ENCODE results near the gene ACER2.
"Not testable (repeated sequence)": the region's sequence is repeated elsewhere in the genome, so short reads cannot be mapped to it uniquely, and the experiment has no call there.

ACER2 gene

GRCh38 chr9:19409401-19410194, 789 bp downstream of the ACER2 start:
- DNase-seq = no peak

GRCh38 chr9:19410195-19410503, 1.3 kb downstream of the ACER2 start:
- DNase-seq = no peak

DNA sequence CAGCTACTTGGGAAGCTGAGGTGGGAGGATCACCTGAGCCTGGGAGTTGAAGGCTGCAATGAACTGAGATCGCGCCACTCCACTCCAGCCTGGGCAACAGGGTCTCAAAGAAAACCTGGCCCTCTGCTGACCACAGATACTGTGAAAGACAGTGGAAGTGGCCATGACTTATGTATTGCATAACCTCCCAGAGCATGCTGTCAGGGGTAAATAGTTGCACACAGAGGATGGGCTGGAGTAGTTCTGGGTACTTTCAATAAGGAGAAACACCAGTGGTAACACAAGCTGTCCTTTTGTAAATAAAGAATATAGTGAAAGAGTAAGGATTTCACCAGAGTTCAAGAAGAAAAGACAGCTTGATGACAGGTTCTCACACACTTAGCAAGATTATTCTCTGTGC, 1.8 kb downstream of the ACER2 start:
- no peak for DNase-seq

GRCh38 chr9:19411316-19411715, 2.5 kb downstream of the ACER2 start:
- no peak for DNase-seq

GRCh38 chr9:19413456-19413855, 4.6 kb downstream of the ACER2 start:
- DNase-seq = not testable (repeated sequence)

GRCh38 chr9:19416143-19416542, 7.3 kb downstream of the ACER2 start:
- DNase-seq = no peak

DNA sequence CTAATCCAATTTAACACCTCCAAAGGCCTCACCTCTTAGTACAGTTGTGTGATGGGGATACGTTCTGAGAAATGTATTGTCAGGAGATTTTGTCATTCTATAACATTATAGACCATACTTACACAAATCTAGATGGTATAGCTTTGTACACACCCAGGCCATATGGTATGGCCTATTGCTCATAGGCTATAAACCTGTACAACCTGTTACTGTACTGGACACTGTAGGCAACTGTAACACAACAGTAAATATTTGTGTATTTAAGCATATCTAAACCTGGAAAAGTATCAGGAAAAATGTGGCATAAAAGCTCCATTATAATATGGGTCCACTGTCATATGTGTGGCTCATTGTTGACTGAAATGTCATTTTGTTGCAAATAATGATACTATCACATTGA, 12.1 kb downstream of the ACER2 start:
- no peak for DNase-seq

- DNase-seq = no peak
Measured at GRCh38 chr9:19423163-19423562, 14.4 kb downstream of the ACER2 start.

- no peak for DNase-seq
Measured at GRCh38 chr9:19424176-19424779, 15.5 kb downstream of the ACER2 start.

GRCh38 chr9:19429595-19429994, 20.8 kb downstream of the ACER2 start:
- DNase-seq = no peak

DNA sequence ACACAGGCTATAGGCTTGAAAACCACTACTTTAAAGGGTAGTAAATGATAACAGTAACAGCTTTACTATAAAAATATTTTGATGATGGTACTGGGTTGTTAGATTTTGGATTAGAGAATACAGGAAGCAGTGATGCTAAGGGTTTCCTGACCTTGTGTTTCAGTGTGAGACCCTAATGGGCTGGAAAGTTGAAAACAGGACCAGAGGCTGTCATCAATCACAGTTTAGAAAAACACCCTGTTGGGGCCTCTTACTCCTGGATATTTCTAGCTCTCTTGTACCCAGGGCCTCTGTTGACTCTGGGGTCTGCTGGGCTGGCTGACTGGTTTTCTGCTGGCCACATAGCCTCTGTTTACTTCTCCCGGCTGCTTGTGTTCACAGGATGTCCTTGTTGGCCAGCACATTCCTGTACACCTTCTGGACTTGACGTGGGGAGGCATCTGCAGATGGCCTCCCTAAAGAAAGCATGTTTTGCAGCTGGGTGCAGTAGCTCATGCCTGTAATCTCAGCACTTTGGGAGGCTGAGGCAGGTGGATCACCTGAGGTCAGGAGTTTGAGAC, 21.5 kb downstream of the ACER2 start:
- DNase-seq = no peak

- DNase-seq = no peak
Measured at GRCh38 chr9:19431361-19432171, 22.8 kb downstream of the ACER2 start.

- no peak for DNase-seq
Measured at GRCh38 chr9:19432473-19432872, 23.7 kb downstream of the ACER2 start.

GRCh38 chr9:19433729-19434128, 24.9 kb downstream of the ACER2 start:
- DNase-seq = not testable (repeated sequence)

DNA sequence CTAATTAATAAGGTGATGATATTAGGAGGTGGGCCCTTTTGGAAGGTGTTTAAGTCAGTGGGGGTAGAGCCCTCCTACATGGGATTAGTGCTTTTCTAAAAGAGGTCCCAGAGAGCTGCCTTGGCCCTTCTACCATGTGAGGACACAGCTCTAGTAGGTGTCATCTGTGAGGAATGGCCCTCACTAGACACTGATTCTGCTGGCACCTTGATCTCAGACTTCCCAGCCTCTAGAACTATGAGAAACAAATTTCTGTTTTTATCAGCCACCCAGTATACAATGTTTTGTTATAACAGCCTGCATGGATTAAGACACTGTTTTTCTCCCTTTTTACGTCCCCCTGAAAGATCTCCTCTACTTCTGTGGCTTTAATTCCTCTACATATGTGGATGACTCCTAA, 31.6 kb downstream of the ACER2 start:
- no peak for DNase-seq

GRCh38 chr9:19440823-19441580, 32.2 kb downstream of the ACER2 start:
- DNase-seq = no peak

- DNase-seq = no peak
Measured at GRCh38 chr9:19441730-19442129, 32.9 kb downstream of the ACER2 start.

- no peak for DNase-seq
Measured at GRCh38 chr9:19442240-19442639, 33.4 kb downstream of the ACER2 start.

GRCh38 chr9:19445452-19445851, 36.6 kb downstream of the ACER2 start:
- no peak for DNase-seq

- DNase-seq = no peak
Measured at GRCh38 chr9:19446361-19446861, 37.6 kb downstream of the ACER2 start.

DNA sequence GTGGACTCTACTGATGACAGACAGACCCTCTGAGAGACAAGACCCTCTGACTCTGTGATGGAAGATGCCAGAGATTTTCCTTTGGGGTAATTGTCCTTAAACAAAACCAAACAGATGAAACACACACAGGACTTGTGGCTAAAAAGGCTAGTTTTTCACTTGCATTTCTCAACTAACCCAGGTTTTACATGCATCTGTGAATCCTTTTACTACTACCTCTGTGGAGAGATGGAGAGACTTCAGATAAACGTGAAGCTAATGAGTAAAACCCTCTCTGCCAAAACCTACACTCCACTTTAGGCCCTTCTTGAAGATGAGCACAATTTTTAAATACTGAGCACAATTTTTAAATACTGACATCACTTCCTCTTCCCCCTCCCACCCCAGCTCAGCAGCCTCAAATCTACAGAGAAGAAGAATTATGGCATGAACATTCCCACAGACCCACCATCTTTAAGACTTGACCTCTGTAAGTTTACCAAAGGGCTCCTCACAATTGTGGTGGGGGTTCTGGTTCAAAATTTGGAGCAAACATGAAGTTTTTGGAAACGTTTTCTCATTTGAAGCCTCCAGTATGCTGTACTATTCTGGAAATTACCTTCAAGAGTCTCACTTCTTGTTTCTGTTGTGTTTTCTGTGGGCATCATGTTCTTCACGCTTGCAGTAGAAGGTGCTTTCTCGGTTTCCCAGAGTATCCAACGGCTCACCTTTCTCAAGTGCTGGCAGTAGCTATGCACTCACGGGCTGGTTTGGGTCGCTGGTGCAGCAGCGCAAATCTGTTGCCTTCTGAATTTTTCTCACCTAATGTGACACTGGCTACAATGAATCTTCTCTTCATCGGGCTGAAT, 42.7 kb downstream of the ACER2 start:
- DNase-seq = no peak

DNA sequence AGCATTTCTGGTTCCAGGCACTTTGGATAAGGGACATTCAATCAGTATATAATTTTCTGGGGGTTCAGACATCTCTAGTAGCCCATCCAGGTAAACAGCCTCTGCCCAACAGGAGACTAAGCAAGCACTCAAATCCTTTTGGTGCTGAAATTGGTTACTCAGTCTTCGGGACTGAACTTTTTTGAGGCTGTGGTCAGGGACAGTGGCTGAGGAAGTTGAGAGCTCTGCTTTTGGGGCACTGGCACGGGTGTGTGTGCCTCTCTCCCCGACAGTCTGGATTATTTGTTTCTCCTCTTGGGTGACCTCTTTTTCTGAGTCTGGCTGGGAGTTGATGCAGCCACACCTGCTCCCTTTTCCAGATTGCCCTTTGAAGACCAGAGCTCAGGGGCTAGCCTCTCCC, 47.6 kb downstream of the ACER2 start:
- no peak for DNase-seq
